Epidermal melanocyte (primary cell): ENCODE measurements around the gene SKIC2.
"Not testable (repeated sequence)": the region's sequence is repeated elsewhere in the genome, so short reads cannot be mapped to it uniquely, and the experiment has no call there.

Source experiments
- DNase-seq: peaks from one replicate; pipeline ENCODE4 v3.0.0; 2011; ENCODE audit warnings: low spot score; ENCODE audit not compliant: insufficient read length

The SKIC2 gene

GRCh38 chr6:31958741-31959739, at the start of gene SKIC2, which contains the start of gene NELFE:
TSS of gene SKIC2 (plus strand) at chr6:31959175. CDS start at chr6:31959193, 18 bp downstream.
TSS of gene NELFE (minus strand) at chr6:31958971. CDS start at chr6:31958446, 525 bp downstream.
- peak; percentile 99 for DNase-seq

GRCh38 chr6:31909298-31909697, 49.7 kb upstream of the SKIC2 start:
- DNase-seq, result not testable (repeated sequence)

- DNase-seq, result no peak
Measured at GRCh38 chr6:31911826-31912585, 47.0 kb upstream of the SKIC2 start.

- no peak for DNase-seq
Measured at GRCh38 chr6:31915351-31915750, 43.6 kb upstream of the SKIC2 start.

GRCh38 chr6:31915756-31916155, 43.2 kb upstream of the SKIC2 start:
- DNase-seq, result no peak

- DNase-seq, result no peak
Measured at GRCh38 chr6:31918069-31918720, 40.8 kb upstream of the SKIC2 start.

GRCh38 chr6:31919624-31920303, 39.2 kb upstream of the SKIC2 start:
- no peak for DNase-seq

GRCh38 chr6:31920811-31921210, 38.2 kb upstream of the SKIC2 start:
- DNase-seq, result no peak

GRCh38 chr6:31922942-31923341, 36.0 kb upstream of the SKIC2 start:
- no peak for DNase-seq

- DNase-seq, result no peak
Measured at GRCh38 chr6:31927242-31927862, 31.6 kb upstream of the SKIC2 start, which contains the start of gene C2. TSS of gene C2 (plus strand) at chr6:31927717. CDS start at chr6:31927753, 36 bp downstream.

GRCh38 chr6:31927863-31928671, 30.9 kb upstream of the SKIC2 start:
- DNase-seq, result no peak

GRCh38 chr6:31928672-31928939, 30.4 kb upstream of the SKIC2 start:
- no peak for DNase-seq

GRCh38 chr6:31930962-31931361, 28.0 kb upstream of the SKIC2 start:
- no peak for DNase-seq

GRCh38 chr6:31932137-31932536, 26.8 kb upstream of the SKIC2 start:
- not testable (repeated sequence) for DNase-seq

- no peak for DNase-seq
Measured at GRCh38 chr6:31933537-31933936, 25.4 kb upstream of the SKIC2 start.

GRCh38 chr6:31935021-31935420, 24.0 kb upstream of the SKIC2 start:
- DNase-seq, result no peak

- no peak for DNase-seq
Measured at GRCh38 chr6:31935823-31936222, 23.2 kb upstream of the SKIC2 start.

GRCh38 chr6:31940256-31940664, 18.7 kb upstream of the SKIC2 start:
- no peak for DNase-seq

- no peak for DNase-seq
Measured at GRCh38 chr6:31943742-31944141, 15.2 kb upstream of the SKIC2 start.

GRCh38 chr6:31945154-31945506, 13.8 kb upstream of the SKIC2 start:
- DNase-seq, result no peak
